Activated CD8-positive, alpha-beta memory T cell treated with anti-CD3 and anti-CD28 coated beads for 24 hours (primary cell): ENCODE measurements around the gene ADGRB3.
"Not testable (repeated sequence)": the region's sequence is repeated elsewhere in the genome, so short reads cannot be mapped to it uniquely, and the experiment has no call there.

Experiments used
- DNase-seq: peaks from one replicate; pipeline ENCODE4 v3.0.0-alpha.2; 2020

The ADGRB3 gene

GRCh38 chr6:69286331-69286730 is 651.2 kb downstream of the ADGRB3 start:
- DNase-seq, result no peak

DNA sequence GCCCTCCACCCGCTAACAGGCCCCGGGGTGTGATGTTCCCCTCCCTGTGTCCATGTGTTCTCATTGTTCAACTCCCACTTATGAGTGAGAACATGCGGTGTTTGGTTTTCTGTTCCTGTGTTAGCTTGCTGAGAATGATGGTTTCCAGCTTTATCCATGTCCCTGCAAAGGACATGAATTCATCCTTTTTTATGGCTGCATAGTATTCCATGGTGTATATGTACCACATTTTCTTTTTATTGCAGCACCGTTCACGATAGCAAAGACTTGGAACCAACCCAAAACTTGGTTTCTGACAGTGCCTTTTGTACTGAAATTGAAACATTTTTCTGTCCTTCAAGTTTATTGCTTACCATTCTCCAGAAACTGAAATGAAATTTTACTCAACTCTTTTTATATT is 653.1 kb downstream of the ADGRB3 start:
- not testable (repeated sequence) for DNase-seq

- no peak for DNase-seq
These were observed 654.8 kb downstream of the ADGRB3 start for GRCh38 chr6:69289689-69290495.

DNA sequence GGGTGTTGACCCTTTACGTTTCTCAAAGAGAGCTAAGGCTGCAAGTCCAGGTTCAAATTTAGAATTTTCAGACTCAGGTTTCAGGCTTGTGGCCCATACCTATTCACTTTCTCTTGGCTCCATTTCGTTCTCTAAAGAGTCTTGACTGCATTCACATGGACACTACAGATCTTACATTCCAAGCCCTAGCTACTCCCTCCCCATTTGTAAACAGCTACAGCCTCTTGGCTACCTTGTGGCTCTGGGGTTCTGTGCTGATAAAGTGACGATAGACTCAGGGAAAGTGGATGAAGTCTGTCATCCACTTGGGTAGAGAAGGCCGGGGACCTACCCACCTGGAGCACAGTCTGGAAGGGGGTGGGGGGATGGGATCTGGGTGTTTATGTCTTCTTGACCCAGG is 658.4 kb downstream of the ADGRB3 start:
- DNase-seq, result no peak

DNA sequence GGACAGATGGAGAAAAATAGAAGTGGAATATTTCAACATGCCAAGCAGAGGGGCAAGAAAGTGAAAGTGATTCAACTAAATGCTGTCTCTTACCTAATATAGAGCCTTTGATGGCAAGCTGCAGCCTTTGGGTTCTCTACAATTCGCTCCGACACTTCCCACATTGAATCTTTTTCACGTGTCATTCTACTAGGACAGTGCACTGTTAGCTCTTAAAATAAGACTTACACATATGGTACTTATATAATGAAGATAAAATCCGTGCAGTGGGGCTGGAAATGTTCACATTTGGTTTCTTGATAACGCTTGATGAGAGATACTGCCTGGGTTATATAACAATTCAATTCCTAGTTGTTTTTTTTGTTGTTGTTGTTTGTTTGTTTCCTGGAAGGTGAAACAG is 659.3 kb downstream of the ADGRB3 start:
- no peak for DNase-seq

DNA sequence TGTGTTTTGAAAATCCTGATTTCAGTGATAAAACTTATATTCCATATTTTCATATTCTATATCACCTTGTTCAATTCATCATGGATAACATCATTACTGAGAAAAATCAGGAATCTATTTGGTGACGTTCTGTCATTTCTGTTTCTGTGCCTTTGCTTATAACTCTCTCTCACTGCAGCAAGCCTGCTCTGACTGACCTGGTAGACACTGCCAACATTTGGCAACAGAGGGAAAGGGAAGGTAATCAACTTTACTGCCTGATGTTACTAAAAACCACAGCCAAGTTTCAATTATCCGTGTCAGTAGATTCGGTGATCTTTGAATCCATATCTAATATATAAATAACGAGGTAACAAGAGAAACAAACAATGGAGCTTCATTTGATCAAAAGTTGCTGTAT is 659.8 kb downstream of the ADGRB3 start:
- DNase-seq, result no peak

DNA sequence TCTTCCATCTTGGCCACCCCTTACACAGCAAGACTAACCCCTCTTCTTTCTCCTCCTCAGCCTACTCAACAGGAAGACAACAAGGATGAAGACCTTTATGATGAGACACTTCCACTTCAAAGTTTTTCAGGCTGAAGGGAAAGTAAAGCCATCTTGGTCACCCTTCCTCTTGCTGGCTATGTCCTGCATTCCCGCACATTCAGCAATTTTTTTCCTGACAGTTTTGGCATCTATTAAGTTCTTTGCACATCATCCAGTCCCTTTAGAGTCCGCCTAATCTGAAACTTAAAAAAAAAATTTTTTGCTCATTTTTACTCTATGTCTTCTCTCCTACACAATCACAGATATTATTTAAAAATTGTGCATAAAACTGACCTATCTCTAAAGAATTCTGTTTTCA is 668.3 kb downstream of the ADGRB3 start:
- DNase-seq, result no peak

- no peak for DNase-seq
These were observed 670.4 kb downstream of the ADGRB3 start for GRCh38 chr6:69305456-69305855.

- no peak for DNase-seq
These were observed 673.5 kb downstream of the ADGRB3 start for GRCh38 chr6:69308584-69308983.

DNA sequence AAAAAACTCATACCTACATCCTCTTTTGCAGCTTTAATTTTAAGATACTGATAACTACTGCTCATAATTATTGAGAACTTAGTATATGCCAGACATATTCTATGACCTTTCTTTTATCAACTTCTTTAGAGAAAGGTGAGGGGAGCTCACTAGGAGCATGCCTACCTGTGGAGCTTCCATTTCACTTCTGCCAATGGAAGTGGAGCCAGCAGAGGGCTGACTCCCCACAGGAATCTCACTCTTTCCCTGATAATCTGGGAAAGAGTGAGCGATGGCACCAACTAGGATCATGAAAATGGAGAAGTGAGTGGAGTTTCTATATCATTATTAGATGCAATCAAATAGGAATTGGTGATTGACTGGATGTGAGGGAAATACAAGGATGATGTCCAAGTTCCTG is 676.8 kb downstream of the ADGRB3 start:
- no peak for DNase-seq

DNA sequence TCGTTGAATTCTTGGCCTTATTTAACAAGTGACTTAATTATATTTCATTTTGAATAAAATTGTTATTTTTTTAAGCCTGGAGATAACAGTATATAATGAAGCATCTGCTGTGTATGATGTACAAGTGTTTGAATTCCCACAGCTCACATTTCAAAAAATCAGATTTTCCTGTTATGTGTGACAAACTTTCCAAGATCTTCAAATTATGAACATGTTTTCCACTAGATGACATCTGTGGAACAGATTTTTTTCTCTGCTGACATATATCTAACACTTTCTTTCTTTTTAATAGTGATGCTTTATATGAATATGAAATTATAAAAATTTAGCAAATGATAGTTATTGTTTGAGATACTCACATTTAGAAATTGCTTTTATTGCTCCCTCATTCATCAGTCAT is 678.9 kb downstream of the ADGRB3 start:
- DNase-seq, result no peak

GRCh38 chr6:69314531-69314930 is 679.4 kb downstream of the ADGRB3 start:
- DNase-seq, result no peak

DNA sequence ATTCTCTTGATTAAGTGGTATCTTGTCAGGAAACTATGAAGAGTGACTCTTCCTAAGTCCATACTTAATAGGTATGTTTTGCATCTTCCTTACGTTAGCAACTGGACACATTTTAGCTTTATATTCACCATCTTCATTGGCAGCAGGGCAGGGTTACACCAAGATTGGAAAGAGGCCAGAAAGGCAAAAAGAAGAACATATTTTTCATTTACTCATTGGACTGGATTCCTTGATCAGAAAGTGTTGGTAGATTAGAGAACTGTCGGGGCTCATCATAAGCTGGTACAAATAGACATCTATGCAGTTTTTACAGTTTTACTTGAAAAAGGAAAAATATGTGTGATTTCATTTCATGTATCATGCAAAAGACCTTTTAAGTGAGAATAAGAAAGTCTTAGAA is 696.8 kb downstream of the ADGRB3 start:
- DNase-seq, result no peak

DNA sequence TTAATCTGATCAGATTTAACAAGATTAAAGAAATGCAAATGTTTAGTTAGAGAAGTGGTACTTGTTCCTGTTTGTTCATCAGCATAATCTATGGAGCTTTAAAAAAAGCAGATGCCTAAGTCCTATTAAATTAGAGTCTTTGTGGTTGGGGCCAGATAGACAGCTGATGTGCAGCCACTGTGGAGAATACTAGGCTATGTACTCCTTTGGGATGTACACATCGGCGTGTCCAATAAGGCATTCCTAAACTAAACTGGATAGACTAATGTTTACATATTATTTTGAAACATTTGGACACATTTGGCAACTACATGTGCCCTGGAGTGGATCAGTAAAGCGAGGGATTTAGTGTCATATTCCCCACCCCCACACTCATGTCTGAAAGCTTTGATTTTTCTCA is 702.2 kb downstream of the ADGRB3 start:
- no peak for DNase-seq

DNA sequence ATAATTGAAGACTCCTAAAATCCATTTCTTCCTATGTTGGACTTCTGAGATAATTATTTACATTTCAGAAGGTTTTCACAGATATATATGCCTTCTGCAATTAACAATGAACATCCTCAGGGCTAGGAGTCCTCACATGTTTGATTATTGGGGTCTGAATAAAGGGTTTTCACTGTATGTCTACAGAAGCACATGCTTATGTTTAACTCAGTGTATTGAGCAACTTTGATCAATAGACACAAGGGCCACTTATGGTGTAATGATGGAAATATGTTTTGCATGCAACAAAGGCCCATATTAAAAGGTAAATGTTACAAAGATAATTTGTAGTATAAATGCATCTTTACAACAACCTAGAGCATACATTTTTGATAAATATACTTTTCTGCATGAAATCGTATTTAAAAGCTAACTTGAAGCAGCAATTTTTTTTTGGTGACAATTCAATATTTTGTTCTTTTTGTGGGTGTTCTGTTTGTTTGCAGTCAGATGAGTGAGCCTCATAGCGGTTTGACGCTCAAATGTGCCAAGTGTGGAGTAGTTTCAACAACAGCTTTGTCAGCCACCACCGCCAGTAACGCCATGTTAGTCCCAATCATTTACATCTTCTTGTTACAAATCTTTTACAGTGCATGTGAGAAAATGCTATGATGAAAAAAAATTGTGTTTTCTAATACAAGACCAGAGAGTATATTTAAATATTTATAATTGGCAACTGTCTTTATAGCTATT is 703.5 kb downstream of the ADGRB3 start:
- DNase-seq, result no peak

- no peak for DNase-seq
These were observed 704.1 kb downstream of the ADGRB3 start for GRCh38 chr6:69339163-69339550.

DNA sequence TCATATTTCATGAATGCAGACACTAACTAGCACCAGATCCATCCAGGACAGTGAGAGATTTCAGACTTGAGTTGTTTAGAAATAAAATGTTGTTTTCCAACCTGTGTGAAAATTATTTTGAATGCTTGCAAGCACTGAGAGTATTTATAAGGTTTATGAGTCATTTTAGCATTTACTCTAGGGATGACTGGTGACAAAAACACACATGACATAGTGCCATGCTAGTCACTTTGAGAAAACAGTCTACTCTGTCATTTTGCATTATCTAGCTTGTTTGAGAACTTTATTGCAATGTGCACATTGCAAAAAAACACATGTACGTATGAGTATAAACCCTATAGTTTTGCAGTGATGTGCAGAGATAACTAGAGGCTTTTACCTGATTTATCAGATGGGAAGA is 705.1 kb downstream of the ADGRB3 start:
- DNase-seq, result no peak

DNA sequence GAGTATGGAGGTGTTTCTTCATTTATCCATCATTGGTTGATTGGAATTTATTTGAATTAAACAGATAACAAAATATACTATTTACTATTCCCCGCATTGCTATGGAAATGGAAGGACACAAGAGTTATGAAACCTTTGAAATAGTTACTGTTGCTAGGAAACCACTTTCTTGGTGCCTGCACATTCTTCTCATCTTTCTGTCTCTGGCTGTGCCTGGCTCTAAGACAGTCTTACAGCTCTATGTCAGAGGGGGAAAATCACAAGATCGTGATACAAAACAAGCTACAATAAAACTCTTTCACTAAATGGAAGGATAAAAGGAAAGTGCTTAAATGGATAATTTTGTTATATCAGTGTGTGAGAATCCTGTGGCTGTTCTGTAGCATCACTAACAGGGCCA is 708.8 kb downstream of the ADGRB3 start:
- no peak for DNase-seq

GRCh38 chr6:69349771-69350170 is 714.7 kb downstream of the ADGRB3 start:
- DNase-seq, result no peak

DNA sequence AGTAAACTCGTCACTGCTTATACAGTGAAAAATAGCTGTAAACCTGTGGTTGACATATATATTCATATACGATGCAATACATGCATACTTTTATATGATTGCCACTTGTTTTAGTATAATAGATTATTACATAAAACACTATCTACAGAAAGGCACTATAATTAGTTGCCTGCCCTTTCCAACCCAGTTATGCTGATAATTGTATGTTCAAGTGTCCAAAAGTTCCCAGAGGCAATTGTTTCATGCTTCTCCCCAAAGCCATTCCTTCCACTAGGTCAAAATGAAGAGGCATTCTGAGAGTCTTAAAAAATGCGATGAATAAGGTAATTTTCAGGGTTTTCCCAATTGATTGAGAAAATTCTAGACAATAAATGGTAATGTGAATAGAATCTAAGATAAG is 727.1 kb downstream of the ADGRB3 start:
- no peak for DNase-seq

DNA sequence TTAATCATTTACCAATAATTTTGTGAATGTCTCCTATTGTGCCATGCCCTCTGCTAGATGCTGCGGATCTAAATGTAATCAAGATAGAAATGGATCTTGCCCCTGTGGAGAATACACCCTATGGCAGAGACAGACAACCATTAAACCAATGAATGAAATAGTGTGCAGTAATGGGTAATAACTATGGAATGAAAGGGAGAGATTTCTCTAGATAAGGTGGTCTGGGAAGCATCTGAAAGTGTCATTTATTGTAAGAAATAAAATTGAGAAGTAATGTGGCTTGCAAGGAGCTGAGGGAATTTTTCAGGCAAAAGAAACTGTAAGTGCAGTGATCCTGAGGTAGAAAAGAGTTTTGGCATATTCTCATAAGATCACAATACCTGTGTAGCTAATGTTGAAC is 731.7 kb downstream of the ADGRB3 start:
- DNase-seq, result no peak

DNA sequence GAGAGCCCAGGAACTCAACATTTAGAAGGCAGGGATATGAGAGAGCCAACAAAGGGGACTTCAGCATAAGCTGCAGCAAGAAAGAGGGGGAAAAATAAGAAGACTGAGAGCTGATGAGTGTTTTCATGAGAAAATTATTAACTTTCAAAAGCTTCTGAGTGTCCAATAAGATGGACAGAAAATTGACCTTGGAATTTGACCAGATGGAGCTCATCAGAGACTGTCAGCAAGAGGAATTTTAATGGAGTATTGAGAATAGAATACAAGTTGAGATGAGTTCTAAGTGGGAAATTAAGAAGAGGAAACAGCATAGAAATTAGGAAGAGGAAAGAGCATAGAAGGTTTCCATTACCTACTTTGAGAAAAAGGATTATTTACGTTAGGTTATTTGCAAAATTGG is 733.5 kb downstream of the ADGRB3 start:
- DNase-seq, result no peak

DNA sequence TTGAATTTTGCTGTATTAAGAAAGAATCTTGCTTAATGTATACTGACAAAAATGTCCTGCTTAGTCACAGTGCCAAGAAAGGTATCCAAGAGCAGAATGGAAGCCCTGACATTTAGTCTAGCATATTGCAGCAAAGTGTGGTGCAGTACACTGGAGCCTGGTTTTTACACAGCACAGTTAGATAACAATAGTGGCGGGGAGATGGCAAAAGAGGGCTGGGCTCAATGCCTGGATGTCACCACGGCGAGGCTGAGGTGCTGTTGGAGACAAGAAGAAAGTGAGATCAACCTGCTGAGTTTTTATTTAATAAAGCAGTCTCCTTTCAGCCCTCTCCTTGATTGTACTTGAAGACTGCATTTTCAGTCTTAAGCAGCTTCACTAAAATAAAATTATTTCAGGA is 735.7 kb downstream of the ADGRB3 start:
- DNase-seq, result no peak

DNA sequence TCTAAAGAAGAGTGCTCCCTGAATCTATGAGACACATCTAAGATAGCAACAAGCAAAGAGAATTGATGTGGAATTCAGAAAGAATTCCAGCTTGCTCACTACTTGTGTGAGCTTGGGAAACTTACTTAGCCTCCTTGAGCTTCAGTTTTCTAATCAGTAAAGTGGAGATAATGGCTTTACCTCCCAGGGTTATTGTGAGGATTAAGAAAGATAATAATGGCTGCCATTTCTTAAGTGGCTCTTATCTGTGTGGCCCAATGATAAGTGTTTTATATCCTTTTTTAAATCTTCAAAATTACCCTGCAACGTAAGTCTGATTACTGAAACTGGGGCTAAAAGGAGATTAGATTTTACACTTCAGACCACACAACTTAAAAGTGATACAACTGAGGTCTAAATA is 743.2 kb downstream of the ADGRB3 start:
- no peak for DNase-seq

- DNase-seq, result no peak
These were observed 744.4 kb downstream of the ADGRB3 start for GRCh38 chr6:69379518-69379917.
